Mesodermal cell (in vitro differentiated cells): ENCODE data around the gene KCNJ10.

Experiments
- H3K27ac ChIP-seq: 2 replicates; pipeline ENCODE4 v1.7.0; 2013; ENCODE audit warnings: mild to moderate bottlenecking, low read depth, low read length, moderate library complexity; ENCODE audit not compliant: severe bottlenecking
- H3K36me3 ChIP-seq: 2 replicates; pipeline ENCODE4 v1.7.1; 2013; ENCODE audit warnings: mild to moderate bottlenecking, low read length, moderate library complexity; ENCODE audit not compliant: control insufficient read depth, insufficient read depth
- H3K4me1 ChIP-seq: one replicate; pipeline ENCODE4 v1.7.1; 2013; ENCODE audit warnings: mild to moderate bottlenecking, low read length; ENCODE audit not compliant: insufficient read depth, control insufficient read depth, poor library complexity, severe bottlenecking
- H3K4me3 ChIP-seq: 2 replicates; pipeline ENCODE4 v1.7.0; 2013; ENCODE audit warnings: low read length, control low read depth, mild to moderate bottlenecking; ENCODE audit not compliant: insufficient read depth, poor library complexity, severe bottlenecking; ENCODE audit errors: extremely low read depth
- H3K9me3 ChIP-seq: 2 replicates; pipeline ENCODE4 v1.7.1; 2013; ENCODE audit warnings: mild to moderate bottlenecking, low read length, moderate library complexity; ENCODE audit not compliant: control insufficient read depth
- WGBS, 2 experiments: methylation state at CpG; one replicate each; pipeline ENCODE4 v1.1.5; 2013; ENCODE audit warnings: missing lambda C conversion rate in 2 of 2; ENCODE audit not compliant: insufficient coverage in 2 of 2; 5-methylcytosine and 5-hydroxymethylcytosine counted together

KCNJ10 gene

GRCh38 chr1:160040476-160040875 is 29.5 kb downstream of the KCNJ10 start:
- WGBS, 2 experiments, result 92% methylated on average over 1 of the region's 1 CpG; no CpG with 5 or more reads in 1 of the 2 experiments
- Histone ChIP-seq H3K9me3 (no peaks in the 10 kb centered on the region), H3K4me1 (no peaks in the 10 kb centered on the region), H3K36me3 (no peaks in the 10 kb centered on the region), H3K27ac (no peak overlapping the region), H3K4me3 (no peak overlapping the region)

- WGBS, 2 experiments, result 19 to 32% methylated on average over 7 to 8 of the region's 18 CpGs
- no peaks in the 10 kb centered on the region for H3K9me3 ChIP-seq
- H3K36me3 ChIP-seq, result no peaks in the 10 kb centered on the region
- peaks cover 8% of the 10 kb centered on the region for H3K4me1 ChIP-seq
- no peak overlapping the region for H3K27ac ChIP-seq
- H3K4me3 ChIP-seq, result peak overlapping the region; percentile 77
Observed at GRCh38 chr1:160032165-160032820, 37.7 kb downstream of the KCNJ10 start.

DNA sequence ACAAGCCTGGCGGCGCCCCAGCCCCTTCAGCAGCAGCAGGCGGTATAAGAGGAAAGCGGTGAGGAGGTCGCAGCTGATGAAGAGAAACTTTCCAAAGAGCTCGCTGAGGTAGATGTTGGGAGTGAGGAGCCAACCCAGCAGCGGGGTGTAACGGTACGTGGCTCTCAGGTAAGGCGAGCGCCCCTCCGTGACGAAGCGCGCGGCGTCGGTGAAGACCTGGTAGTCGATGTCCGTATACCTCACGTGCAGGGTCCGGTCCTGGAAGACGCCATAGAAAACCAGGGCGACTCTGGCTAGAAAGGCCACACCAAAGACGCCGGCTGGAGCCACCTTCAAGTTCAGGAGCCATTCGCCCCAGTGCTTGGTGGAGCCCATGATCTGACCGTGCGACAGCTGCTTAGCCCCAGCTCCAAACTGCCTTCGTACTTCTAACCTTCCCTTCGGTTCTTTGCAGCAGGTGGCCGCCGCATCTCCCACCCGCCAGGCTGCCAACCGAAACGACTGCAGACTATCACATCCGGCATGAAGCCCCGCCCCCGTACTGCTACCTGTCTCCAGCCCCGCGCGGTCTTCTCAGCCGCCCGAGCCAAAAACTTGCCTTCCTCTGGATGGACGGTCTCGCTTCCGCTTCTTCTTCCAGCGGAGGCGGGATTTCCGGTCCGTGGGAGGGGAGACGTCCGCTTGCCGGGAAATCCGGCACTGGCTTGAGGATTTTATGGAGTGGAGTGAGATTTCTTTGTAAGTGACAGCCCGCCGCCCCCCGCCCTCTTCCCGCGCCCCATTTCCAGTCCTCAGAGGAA is 38.4 kb downstream of the KCNJ10 start, which contains the start of gene PIGM:
Gene PIGM, minus strand, starts transcription at position 626 of the 800 bp plus-strand sequence. Its CDS starts 251 bp downstream, at position 375.
- Histone ChIP-seq H3K4me3 (peak within 1 kb of the TSS; percentile 77), H3K9me3 (no peaks in the 10 kb centered on the region), H3K36me3 (no peaks in the 10 kb centered on the region), H3K4me1 (peaks cover 8% of the 10 kb centered on the region), H3K27ac (no peak within 1 kb of the TSS)
- WGBS, 2 experiments, result 0 to 1% methylated on average over 41 to 44 of the region's 60 CpGs

DNA sequence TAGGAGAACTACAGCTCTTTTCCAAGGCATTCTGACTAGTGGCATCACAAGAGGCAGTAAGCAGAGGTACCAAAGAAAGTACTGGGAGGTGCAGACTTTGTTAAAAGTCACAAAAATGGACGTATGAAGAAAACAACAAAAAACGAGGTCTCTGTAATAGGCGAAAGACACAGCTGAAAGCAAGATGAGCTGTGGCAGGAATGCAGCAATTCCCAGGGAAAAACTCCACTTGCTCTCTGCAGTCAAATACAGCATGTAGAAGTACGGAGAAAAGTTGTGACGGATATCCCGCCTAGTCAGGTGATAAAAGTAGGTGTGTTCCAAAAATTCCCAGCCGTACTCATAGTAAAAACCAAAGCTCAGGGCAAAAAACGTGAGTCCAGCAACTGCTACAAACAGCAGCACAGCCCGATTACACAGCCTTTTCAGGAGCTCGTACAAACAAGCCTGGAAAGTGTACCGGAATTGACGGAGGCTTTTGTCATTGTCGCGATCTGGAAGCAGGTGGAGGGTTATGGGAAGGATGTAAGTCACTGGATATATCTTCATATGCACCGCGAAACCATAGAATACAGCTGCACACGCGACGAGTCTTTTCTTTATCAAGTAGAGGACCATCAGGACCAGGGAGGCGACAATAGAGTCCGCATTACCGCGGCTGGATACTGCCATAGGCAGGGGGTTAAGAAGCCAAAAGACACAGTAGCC is 39.1 kb downstream of the KCNJ10 start:
- H3K9me3 ChIP-seq, result no peaks in the 10 kb centered on the region
- 13 to 14% methylated on average over 11 to 23 of the region's 23 CpGs for WGBS, 2 experiments
- H3K4me3 ChIP-seq, result peak overlapping the region; percentile 77
- peaks cover 8% of the 10 kb centered on the region for H3K4me1 ChIP-seq
- H3K27ac ChIP-seq, result no peak overlapping the region
- H3K36me3 ChIP-seq, result no peaks in the 10 kb centered on the region

GRCh38 chr1:160028426-160028825 is 41.5 kb downstream of the KCNJ10 start:
- Histone ChIP-seq H3K36me3 (no peaks in the 10 kb centered on the region), H3K4me1 (peaks cover 8% of the 10 kb centered on the region), H3K27ac (no peak overlapping the region), H3K9me3 (no peaks in the 10 kb centered on the region), H3K4me3 (no peak overlapping the region)

DNA sequence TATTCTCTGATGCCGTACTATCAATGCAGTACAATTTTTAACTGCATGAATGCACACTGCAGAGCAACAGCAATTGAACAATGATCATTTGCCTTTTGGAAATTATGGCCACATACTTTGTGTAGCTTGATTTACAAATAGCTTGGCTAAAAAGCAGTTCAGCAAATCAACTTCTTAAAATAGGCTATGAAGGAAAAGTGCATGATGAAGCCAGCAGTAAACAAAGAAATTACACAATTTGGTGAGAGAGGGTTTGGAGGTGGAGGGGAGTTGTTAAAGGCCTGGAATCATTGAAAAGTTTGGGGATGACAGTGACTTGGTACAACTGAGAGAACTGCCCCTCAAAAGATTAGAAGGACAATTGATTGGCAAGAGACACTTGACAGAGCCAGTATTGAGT is 44.6 kb downstream of the KCNJ10 start:
- no peaks in the 10 kb centered on the region for H3K36me3 ChIP-seq
- 75 to 100% methylated on average over 1 of the region's 1 CpG for WGBS, 2 experiments
- H3K4me1 ChIP-seq, result peaks cover 4% of the 10 kb centered on the region
- H3K27ac ChIP-seq, result no peak overlapping the region
- no peaks in the 10 kb centered on the region for H3K9me3 ChIP-seq
- no peak overlapping the region for H3K4me3 ChIP-seq

DNA sequence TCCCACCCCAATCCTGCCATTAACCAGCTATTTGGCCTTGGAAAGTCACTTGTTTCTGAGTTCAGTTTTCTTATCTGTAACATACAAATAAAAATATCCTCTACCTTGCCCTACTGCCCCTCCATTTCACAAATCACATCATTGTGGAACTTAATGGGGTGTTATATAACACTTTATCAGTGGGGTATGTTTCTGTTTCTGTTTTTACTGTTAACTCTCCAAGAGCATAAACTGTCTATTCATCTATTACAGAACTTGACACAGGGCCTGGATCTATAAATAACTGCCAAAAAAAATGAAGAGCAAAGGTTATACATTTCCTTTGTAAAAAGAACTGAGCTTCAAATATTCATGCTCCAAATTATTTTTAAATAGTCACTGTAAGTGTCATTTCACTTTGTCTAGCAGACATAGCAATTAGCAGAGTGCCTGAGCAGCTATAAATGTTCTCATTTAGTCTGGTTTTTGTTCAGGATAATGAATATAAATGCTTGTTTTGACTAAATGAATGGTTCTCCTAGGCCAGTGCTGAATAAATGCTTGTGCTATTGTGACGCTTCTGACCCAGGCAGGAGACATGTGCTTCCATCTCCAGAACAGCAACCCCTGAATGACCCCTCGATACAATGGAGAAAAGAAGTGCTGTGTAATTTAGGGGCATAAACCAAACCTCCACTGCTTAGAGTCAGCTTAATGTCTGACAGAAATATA is 45.6 kb downstream of the KCNJ10 start:
- no peaks in the 10 kb centered on the region for H3K36me3 ChIP-seq
- 86% methylated on average over 1 of the region's 2 CpGs; no CpG with 5 or more reads in 1 of the 2 experiments for WGBS, 2 experiments
- H3K27ac ChIP-seq, result no peak overlapping the region
- no peaks in the 10 kb centered on the region for H3K9me3 ChIP-seq
- H3K4me1 ChIP-seq, result peaks cover 7% of the 10 kb centered on the region
- H3K4me3 ChIP-seq, result no peak overlapping the region

GRCh38 chr1:160022330-160023310 is 47.3 kb downstream of the KCNJ10 start:
- H3K9me3 ChIP-seq, result no peaks in the 10 kb centered on the region
- WGBS, 2 experiments, result 82 to 87% methylated on average over 5 to 6 of the region's 6 CpGs
- peaks cover 14% of the 10 kb centered on the region for H3K4me1 ChIP-seq
- no peak overlapping the region for H3K4me3 ChIP-seq
- no peak overlapping the region for H3K27ac ChIP-seq
- H3K36me3 ChIP-seq, result no peaks in the 10 kb centered on the region

GRCh38 chr1:160021376-160022074 is 48.4 kb downstream of the KCNJ10 start:
- Histone ChIP-seq H3K4me3 (no peak overlapping the region), H3K4me1 (peaks cover 14% of the 10 kb centered on the region), H3K27ac (no peak overlapping the region), H3K36me3 (no peaks in the 10 kb centered on the region), H3K9me3 (no peaks in the 10 kb centered on the region)
- 78 to 100% methylated on average over 2 of the region's 5 CpGs for WGBS, 2 experiments
